T-cell (primary cell): Measurements from ENCODE around the gene RRBP1. TPM values are rescaled to one million over a fixed set of nuclear protein-coding genes. Genes with fewer than 3 reads are reported as not detected.
A peak's percentile ranks its signal among the peaks of the same experiment; 100 is the strongest.

ENCODE experiments used
- ATAC-seq, 4 experiments: fragments of 200-7000 bp in 3 of 4; fragments of 150-1000 bp in 1 of 4; cut with Tn5 transposase; replicated peaks in 1 of 4; 1 replicate in 3 of 4; 2 replicates in 1 of 4; pipeline ENCODE4 v1.10.0; 2021; ENCODE audit warnings: moderate library complexity in 3 of 4, mild to moderate bottlenecking in 2 of 4, moderate number of reproducible peaks in 1 of 4
- CTCF ChIA-PET, 2 donors: fragments of 300-600 bp; sonication (Branson Sonifier 250); formaldehyde crosslinking; loops; one replicate each; lab custom pipeline; 2022; ENCODE audit warnings: antibody characterized with exemption in 2 of 2; lab: Charles Lee
- POLR2A ChIA-PET, 2 donors: fragments of 300-600 bp; sonication (Branson Sonifier 250); formaldehyde crosslinking; loops; one replicate each; lab custom pipeline; 2022; ENCODE audit warnings: antibody characterized with exemption in 2 of 2; lab: Charles Lee
- DNase-seq, 35 experiments: peaks; one replicate each; pipeline versions ENCODE4 v3.0.0 to v3.0.0-alpha.2; 2013 to 2023
- H3K27ac ChIP-seq: one replicate; pipeline ENCODE4 v1.5.1; 2013; ENCODE audit warnings: low read length
- H3K27me3 ChIP-seq, 2 experiments: replicated peaks in 1 of 2; 1 replicate in 1 of 2; 2 replicates in 1 of 2; pipeline versions ENCODE4 v1.6.1 to v1.7.0; 2013; ENCODE audit warnings: low read length in 1 of 2, mixed read lengths in 1 of 2; ENCODE audit not compliant: control insufficient read depth in 2 of 2, insufficient read depth in 2 of 2; ENCODE audit errors: extremely low read depth in 1 of 2
- H3K36me3 ChIP-seq, 2 donors: 1 replicate in 1 of 2; 2 replicates in 1 of 2; pipeline versions ENCODE4 v1.6.1 to v1.7.0; 2013; ENCODE audit warnings: low read length in 1 of 2; ENCODE audit not compliant: control insufficient read depth in 2 of 2, insufficient read depth in 1 of 2; ENCODE audit errors: extremely low read depth in 1 of 2
- H3K4me1 ChIP-seq, 2 experiments: 1 replicate in 1 of 2; 2 replicates in 1 of 2; pipeline versions ENCODE4 v1.6.1 to v1.7.0; 2013; ENCODE audit warnings: low read length in 2 of 2, mixed read lengths in 1 of 2; ENCODE audit not compliant: insufficient read depth in 2 of 2, control insufficient read depth in 1 of 2; ENCODE audit errors: extremely low read depth in 1 of 2
- H3K4me3 ChIP-seq, 2 donors: 1 replicate in 1 of 2; 2 replicates in 1 of 2; pipeline versions ENCODE4 v1.5.1 to v1.7.0; 2013; ENCODE audit warnings: mild to moderate bottlenecking in 2 of 2, low read length in 1 of 2, moderate library complexity in 1 of 2; ENCODE audit not compliant: control insufficient read depth in 1 of 2; ENCODE audit errors: extremely low read depth in 1 of 2
- H3K9me3 ChIP-seq: 2 replicates; pipeline ENCODE4 v1.7.0; 2013
- H3K27ac Mint-ChIP-seq, 2 donors: one replicate each; pipeline ENCODE4 v1.8.0; 2020 to 2021; ENCODE audit warnings: mild to moderate bottlenecking in 2 of 2, mixed read lengths in 2 of 2
- H3K27me3 Mint-ChIP-seq, 2 donors: one replicate each; pipeline ENCODE4 v1.8.0; 2021 to 2022; ENCODE audit warnings: mixed read lengths in 2 of 2
- H3K36me3 Mint-ChIP-seq: one replicate; pipeline ENCODE4 v1.8.0; 2021; ENCODE audit warnings: mixed read lengths
- H3K4me1 Mint-ChIP-seq, 3 donors: one replicate each; pipeline ENCODE4 v1.8.0; 2020 to 2022; ENCODE audit warnings: mixed read lengths in 3 of 3, mild to moderate bottlenecking in 1 of 3
- H3K4me3 Mint-ChIP-seq, 3 donors: one replicate each; pipeline ENCODE4 v1.8.0; 2020 to 2022; ENCODE audit warnings: mild to moderate bottlenecking in 3 of 3, mixed read lengths in 3 of 3, moderate library complexity in 3 of 3
- H3K9me3 Mint-ChIP-seq, 3 donors: one replicate each; pipeline ENCODE4 v1.8.0; 2020 to 2022; ENCODE audit warnings: mixed read lengths in 3 of 3
- WGBS: methylation state at CpG from one replicate; pipeline ENCODE4 v1.1.5; 2013; ENCODE audit warnings: missing lambda C conversion rate; ENCODE audit not compliant: insufficient coverage; 5-methylcytosine and 5-hydroxymethylcytosine counted together
- total RNA-seq, 35 experiments: library from RNA in 6 of 35; stranded (reverse) in 6 of 35; fragments of 120-200 nt in 1 of 35; gene quantifications; one replicate each; pipeline versions ENCODE4 v1.2.1 to v1.2.4 and lab custom pipeline; 2013 to 2026

Gene RRBP1
- total RNA-seq, 5 donors from 2014 or later (not counting 1 experiment from before 2014, with no cell fraction given), result 26.3 to 32.4 (median 30.1) TPM

DNA sequence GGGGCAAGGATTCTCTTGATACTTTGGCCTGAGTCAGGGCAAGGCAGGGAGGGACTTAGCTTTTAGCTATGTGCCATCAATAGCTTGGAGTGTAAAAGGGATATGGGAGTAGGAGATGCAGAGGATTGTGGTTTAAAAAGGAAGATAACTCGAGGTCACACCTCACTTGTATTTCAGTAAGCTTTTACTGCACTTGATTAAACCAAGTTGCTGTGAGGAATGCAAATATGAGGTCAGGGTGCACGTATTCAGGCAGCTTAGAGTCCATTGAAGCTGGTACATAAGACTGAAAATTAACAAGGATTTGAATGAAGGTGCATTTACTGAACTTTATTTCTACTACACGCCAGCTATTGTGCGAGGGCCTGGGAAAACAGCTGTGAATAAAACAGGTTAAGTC lies 80.1 kb downstream of the RRBP1 start:
- peaks cover 10 to 27% (median 14%) of the 10 kb centered on the region in 3 donors for H3K4me1 Mint-ChIP-seq
- H3K27me3 ChIP-seq, result no peaks in the 10 kb centered on the region
- ChIA-PET CTCF (interaction anchor here in 1 of 2 donors (0.8 to 1.6 kb wide), 3 partner anchors 9 to 382 kb away, joined by 3 to 4 read pairs (median 4); no protein-coding TSS in a partner anchor), POLR2A (interaction anchor here (0.6 to 1.1 kb wide), 3 partner anchors 9 to 864 kb away, joined by 3 to 5 read pairs (median 3); no protein-coding TSS in a partner anchor)
- H3K4me1 ChIP-seq, result no peaks in the 10 kb centered on the region
- H3K36me3 ChIP-seq, result peaks cover 0 to 25% of the 10 kb centered on the region in 2 donors
- peaks cover 43% of the 10 kb centered on the region for H3K36me3 Mint-ChIP-seq
- no peak for ATAC-seq
- H3K27ac ChIP-seq, result no peak overlapping the region
- peaks cover 0 to 5% (median 0%) of the 10 kb centered on the region in 3 donors for H3K9me3 Mint-ChIP-seq
- 100% methylated on average over 2 of the region's 4 CpGs for WGBS
- H3K9me3 ChIP-seq, result no peaks in the 10 kb centered on the region
- DNase-seq, result no peak
- no peaks in the 10 kb centered on the region for H3K27me3 Mint-ChIP-seq
- peak overlapping the region in 1 of 2 donors; percentile 25 for H3K27ac Mint-ChIP-seq
- H3K4me3 Mint-ChIP-seq, result no peak overlapping the region
- no peak overlapping the region for H3K4me3 ChIP-seq

DNA sequence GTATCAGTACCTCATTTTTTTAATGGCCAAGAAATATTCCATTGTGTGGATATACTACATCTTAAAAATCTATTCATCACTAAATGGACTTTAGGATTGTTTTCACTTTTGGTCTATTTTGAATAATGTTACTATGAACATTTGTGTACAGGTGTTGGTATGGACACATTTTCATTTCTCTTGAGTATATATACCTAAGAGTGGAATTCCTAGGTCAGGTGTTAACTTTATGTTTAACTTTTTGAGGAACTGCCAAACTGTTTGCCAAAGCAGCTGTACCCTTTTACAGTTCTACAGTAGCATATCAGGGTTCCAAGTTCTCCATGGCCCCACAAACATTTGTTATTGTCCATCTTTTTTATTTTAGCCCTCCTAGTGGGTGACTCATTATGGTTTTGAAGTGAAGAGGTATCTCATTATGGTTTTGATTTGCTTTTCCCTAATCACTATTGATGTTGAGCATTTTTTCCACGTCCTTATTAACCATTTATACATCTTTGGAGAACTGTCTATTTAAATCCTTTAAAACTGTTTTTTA lies 84.0 kb downstream of the RRBP1 start:
- no peaks in the 10 kb centered on the region for H3K27me3 ChIP-seq
- DNase-seq, result no peak
- H3K36me3 Mint-ChIP-seq, result peaks cover 41% of the 10 kb centered on the region
- ATAC-seq, result no peak
- peaks cover 39 to 59% (median 41%) of the 10 kb centered on the region in 3 donors for H3K4me1 Mint-ChIP-seq
- H3K4me3 ChIP-seq, result no peak overlapping the region
- H3K9me3 ChIP-seq, result no peaks in the 10 kb centered on the region
- H3K4me3 Mint-ChIP-seq, result no peak overlapping the region
- H3K27ac ChIP-seq, result no peak overlapping the region
- H3K27ac Mint-ChIP-seq, result no peak overlapping the region
- H3K9me3 Mint-ChIP-seq, result peaks cover 0 to 5% (median 0%) of the 10 kb centered on the region in 3 donors
- ChIA-PET CTCF (no interaction called here), POLR2A (no interaction called here)
- no peaks in the 10 kb centered on the region for H3K4me1 ChIP-seq
- H3K36me3 ChIP-seq, result peaks cover 0 to 14% of the 10 kb centered on the region in 2 donors
- no CpG with 5 or more reads among the region's 1 CpG for WGBS
- no peaks in the 10 kb centered on the region for H3K27me3 Mint-ChIP-seq

DNA sequence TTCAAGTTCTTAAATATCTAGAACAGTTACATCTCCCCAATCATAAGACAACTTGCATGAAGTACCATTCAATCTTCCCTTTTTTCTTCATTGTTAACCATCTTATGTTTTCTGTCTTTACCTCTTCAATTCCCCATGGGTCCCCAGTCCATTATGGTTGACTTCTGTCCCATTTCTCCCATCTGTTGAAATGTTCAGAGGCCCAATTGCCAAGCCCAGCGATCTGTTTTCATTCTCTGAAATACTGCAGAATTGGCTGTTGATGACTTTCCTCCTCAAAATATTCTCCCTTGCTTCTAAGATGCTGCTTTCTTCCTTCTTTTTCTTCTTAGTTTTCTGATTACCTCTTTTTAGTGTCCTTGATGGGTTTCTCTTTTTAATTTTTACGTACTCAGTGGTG lies 86.2 kb downstream of the RRBP1 start:
- Mint-ChIP-seq H3K4me3 (no peak overlapping the region), H3K36me3 (peaks cover 39% of the 10 kb centered on the region), H3K27ac (no peak overlapping the region), H3K9me3 (peaks cover 0 to 5% (median 0%) of the 10 kb centered on the region in 3 donors), H3K4me1 (peaks cover 45 to 64% (median 47%) of the 10 kb centered on the region in 3 donors), H3K27me3 (no peaks in the 10 kb centered on the region)
- Histone ChIP-seq H3K4me1 (no peaks in the 10 kb centered on the region), H3K4me3 (no peak overlapping the region), H3K9me3 (no peaks in the 10 kb centered on the region), H3K36me3 (peaks cover 0 to 7% of the 10 kb centered on the region in 2 donors), H3K27ac (no peak overlapping the region), H3K27me3 (no peaks in the 10 kb centered on the region)
- WGBS, result 100% methylated on average over 1 of the region's 2 CpGs
- ChIA-PET POLR2A (no interaction called here), CTCF (interaction anchor here in 1 of 2 donors (0.7 kb wide), 2 partner anchors 95 to 892 kb away, joined by 5 to 7 read pairs; no protein-coding TSS in a partner anchor)
- no peak for DNase-seq
- ATAC-seq, result no peak

DNA sequence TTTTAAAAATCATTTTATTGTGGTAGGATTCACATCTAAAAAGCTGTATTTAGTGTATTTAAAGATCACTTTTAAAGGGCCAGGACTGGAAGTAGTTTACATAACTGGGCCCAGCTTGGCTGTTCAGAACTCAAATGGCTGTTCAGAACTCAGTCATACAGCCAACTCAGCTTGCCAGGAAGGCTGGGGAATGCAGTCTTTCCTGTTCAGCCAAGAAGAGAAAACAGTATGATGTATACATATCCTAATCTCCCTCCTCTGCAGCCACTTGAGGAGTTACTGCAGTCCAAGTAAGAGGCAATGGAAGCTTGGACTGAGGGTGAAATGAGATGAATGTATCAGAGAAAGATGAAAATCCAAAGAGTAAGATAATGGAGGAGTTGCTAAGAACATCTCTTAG lies 87.6 kb downstream of the RRBP1 start:
- no peak overlapping the region for H3K4me3 Mint-ChIP-seq
- Histone ChIP-seq H3K36me3 (peaks cover 0 to 7% of the 10 kb centered on the region in 2 donors), H3K27me3 (no peaks in the 10 kb centered on the region), H3K9me3 (no peaks in the 10 kb centered on the region), H3K27ac (no peak overlapping the region), H3K4me3 (no peak overlapping the region), H3K4me1 (no peaks in the 10 kb centered on the region)
- H3K36me3 Mint-ChIP-seq, result peaks cover 36% of the 10 kb centered on the region
- DNase-seq, result no peak
- H3K27ac Mint-ChIP-seq, result no peak overlapping the region
- no peak for ATAC-seq
- no peaks in the 10 kb centered on the region for H3K27me3 Mint-ChIP-seq
- H3K4me1 Mint-ChIP-seq, result peaks cover 51 to 65% (median 54%) of the 10 kb centered on the region in 3 donors
- peaks cover 0 to 5% (median 0%) of the 10 kb centered on the region in 3 donors for H3K9me3 Mint-ChIP-seq
- POLR2A ChIA-PET, result no interaction called here
- CTCF ChIA-PET, result interaction anchor here in 1 of 2 donors (0.6 to 1.4 kb wide), 2 partner anchors 31 to 55 kb away, joined by 4 read pairs; no protein-coding TSS in a partner anchor

DNA sequence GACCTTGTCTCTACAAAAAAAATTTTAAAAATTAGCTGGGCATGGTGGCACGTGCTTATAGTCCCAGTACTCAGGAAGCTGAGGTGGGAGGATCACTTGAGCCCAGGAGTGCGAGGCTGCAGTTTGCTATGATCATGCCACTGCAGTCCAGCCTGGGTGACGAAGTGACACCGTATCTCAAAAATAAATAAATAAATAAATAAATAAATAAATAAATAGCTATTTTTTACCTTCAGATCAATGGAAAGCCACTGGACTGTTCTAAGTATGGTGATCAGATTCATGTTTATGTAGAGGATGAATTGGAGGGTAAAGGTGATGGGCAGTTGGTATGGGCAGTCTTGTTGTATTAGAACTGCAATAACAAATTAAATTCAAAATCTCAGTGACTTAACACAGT lies 88.1 kb downstream of the RRBP1 start:
- ChIA-PET CTCF (interaction anchor here in 1 of 2 donors (0.6 to 1.4 kb wide), 2 partner anchors 30 to 56 kb away, joined by 4 read pairs; no protein-coding TSS in a partner anchor), POLR2A (interaction anchor here (0.5 kb wide), 2 partner anchors 28 to 89 kb away, joined by 4 to 9 read pairs; no protein-coding TSS in a partner anchor)
- peaks cover 36% of the 10 kb centered on the region for H3K36me3 Mint-ChIP-seq
- ATAC-seq (no peak), DNase-seq (no peak)
- WGBS, result no CpG with 5 or more reads among the region's 4 CpGs
- no peaks in the 10 kb centered on the region for H3K27me3 Mint-ChIP-seq
- H3K4me3 Mint-ChIP-seq, result no peak overlapping the region
- Histone ChIP-seq H3K27ac (no peak overlapping the region), H3K27me3 (no peaks in the 10 kb centered on the region), H3K36me3 (peaks cover 0 to 7% of the 10 kb centered on the region in 2 donors), H3K4me1 (no peaks in the 10 kb centered on the region), H3K9me3 (no peaks in the 10 kb centered on the region), H3K4me3 (no peak overlapping the region)
- H3K27ac Mint-ChIP-seq, result no peak overlapping the region
- H3K4me1 Mint-ChIP-seq, result peaks cover 51 to 63% (median 60%) of the 10 kb centered on the region in 3 donors
- H3K9me3 Mint-ChIP-seq, result peaks cover 0 to 5% (median 0%) of the 10 kb centered on the region in 3 donors

DNA sequence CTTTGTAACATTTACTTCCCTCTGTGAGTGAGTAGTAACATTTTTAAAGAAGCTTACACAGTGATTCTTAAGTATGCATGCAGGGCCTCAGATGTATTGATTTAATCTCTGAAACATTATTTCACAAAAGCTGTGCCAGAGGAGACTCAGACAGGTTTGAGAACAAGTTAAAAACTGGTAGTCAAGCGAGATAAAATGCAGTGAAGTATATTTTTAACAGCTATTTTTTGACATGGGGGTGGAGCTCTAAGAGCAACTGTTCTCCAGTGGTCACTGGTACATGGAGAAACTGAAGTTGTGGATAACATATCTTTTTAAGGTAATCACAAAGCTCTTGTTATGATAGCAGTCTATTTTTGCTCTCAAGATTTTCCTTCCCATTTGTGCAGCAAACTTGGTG lies 91.8 kb downstream of the RRBP1 start:
- peaks cover 44 to 58% (median 46%) of the 10 kb centered on the region in 3 donors for H3K4me1 Mint-ChIP-seq
- CTCF ChIA-PET, result interaction anchor here in 1 of 2 donors (1.3 kb wide), 1 partner anchor 20 kb away, joined by 4 read pairs; the partner anchor contains the start of gene DSTN

More for the DNA sequence above, 91.8 kb downstream of the RRBP1 start:
- 100% methylated on average over 1 of the region's 1 CpG for WGBS
- peaks cover 0 to 7% of the 10 kb centered on the region in 2 donors for H3K36me3 ChIP-seq
- no peaks in the 10 kb centered on the region for H3K27me3 Mint-ChIP-seq
- H3K27ac Mint-ChIP-seq, result no peak overlapping the region
- no peaks in the 10 kb centered on the region for H3K9me3 ChIP-seq
- H3K4me3 ChIP-seq, result no peak overlapping the region
- POLR2A ChIA-PET, result no interaction called here
- H3K9me3 Mint-ChIP-seq, result no peaks in the 10 kb centered on the region
- no peak overlapping the region for H3K27ac ChIP-seq
- no peaks in the 10 kb centered on the region for H3K4me1 ChIP-seq
- H3K4me3 Mint-ChIP-seq, result no peak overlapping the region
- H3K36me3 Mint-ChIP-seq, result peaks cover 20% of the 10 kb centered on the region
- no peaks in the 10 kb centered on the region for H3K27me3 ChIP-seq
- DNase-seq (no peak), ATAC-seq (no peak)
